Measurements from ENCODE around the gene NPL.

The NPL gene

DNA sequence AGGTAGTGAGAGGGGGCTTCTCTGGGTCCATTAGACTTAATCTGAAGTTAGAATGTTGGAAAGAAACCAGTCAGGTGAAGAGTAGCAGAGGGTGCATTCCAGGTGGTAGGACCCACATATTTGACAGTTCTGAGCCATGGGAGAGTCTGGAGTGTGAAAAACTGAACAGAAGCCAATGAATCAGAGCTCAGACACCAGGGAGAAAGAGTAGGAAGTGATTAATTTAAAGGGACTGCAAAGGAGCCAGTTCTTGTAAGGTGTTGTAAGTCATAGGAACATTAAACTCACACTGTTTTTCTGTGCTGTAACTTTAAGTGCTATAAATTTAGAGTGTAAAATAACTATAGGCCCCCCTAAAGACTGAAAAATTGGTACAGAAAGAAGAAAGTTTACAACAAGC is 43.7 kb downstream of the NPL start:
- no peak overlapping the region for H3K9ac ChIP-seq
- no peak overlapping the region for H2AFZ ChIP-seq
- H3K27me3 ChIP-seq (ENCODE audit: control insufficient read depth, insufficient read depth, low read length), result no peaks in the 10 kb centered on the region
- H3K9me3 ChIP-seq (ENCODE audit: control insufficient read depth, low read length), result no peaks in the 10 kb centered on the region
- H3K4me2 ChIP-seq (ENCODE audit: low read length), result no peak overlapping the region
- no peaks in the 10 kb centered on the region for H3K79me2 ChIP-seq
- no peaks in the 10 kb centered on the region for H3K36me3 ChIP-seq (ENCODE audit: control insufficient read depth, insufficient read depth, low read length)
- no peaks in the 10 kb centered on the region for H3K4me1 ChIP-seq
- no peak for TF ChIP-seq CTCF (IDR thresholded peaks at IDR 0.05)
- no peak overlapping the region for H3K27ac ChIP-seq
- no peak overlapping the region for H3K4me3 ChIP-seq (ENCODE audit: low read depth, low read length)

GRCh38 chr1:182834326-182834725 is 44.8 kb downstream of the NPL start:
- no peaks in the 10 kb centered on the region for H3K27me3 ChIP-seq (ENCODE audit: control insufficient read depth, insufficient read depth, low read length)
- no peaks in the 10 kb centered on the region for H3K36me3 ChIP-seq (ENCODE audit: control insufficient read depth, insufficient read depth, low read length)
- no peak overlapping the region for H3K4me2 ChIP-seq (ENCODE audit: low read length)
- H3K4me3 ChIP-seq (ENCODE audit: low read depth, low read length), result no peak overlapping the region
- TF ChIP-seq CTCF (IDR thresholded peaks at IDR 0.05), result no peak
- H3K9ac ChIP-seq, result no peak overlapping the region
- H3K4me1 ChIP-seq, result no peaks in the 10 kb centered on the region
- no peak overlapping the region for H3K27ac ChIP-seq
- H2AFZ ChIP-seq, result no peak overlapping the region
- no peaks in the 10 kb centered on the region for H3K9me3 ChIP-seq (ENCODE audit: control insufficient read depth, low read length)
- no peaks in the 10 kb centered on the region for H3K79me2 ChIP-seq

GRCh38 chr1:182835806-182836205 is 46.2 kb downstream of the NPL start:
- Histone ChIP-seq H3K27me3 (ENCODE audit: control insufficient read depth, insufficient read depth, low read length) (no peaks in the 10 kb centered on the region), H3K9me3 (ENCODE audit: control insufficient read depth, low read length) (no peaks in the 10 kb centered on the region), H3K9ac (no peak overlapping the region), H3K4me1 (no peaks in the 10 kb centered on the region), H2AFZ (no peak overlapping the region), H3K36me3 (ENCODE audit: control insufficient read depth, insufficient read depth, low read length) (no peaks in the 10 kb centered on the region), H3K79me2 (peaks cover 5% of the 10 kb centered on the region), H3K4me3 (ENCODE audit: low read depth, low read length) (no peak overlapping the region), H3K4me2 (ENCODE audit: low read length) (no peak overlapping the region), H3K27ac (no peak overlapping the region)
- TF ChIP-seq CTCF (IDR thresholded peaks at IDR 0.05), result no peak

DNA sequence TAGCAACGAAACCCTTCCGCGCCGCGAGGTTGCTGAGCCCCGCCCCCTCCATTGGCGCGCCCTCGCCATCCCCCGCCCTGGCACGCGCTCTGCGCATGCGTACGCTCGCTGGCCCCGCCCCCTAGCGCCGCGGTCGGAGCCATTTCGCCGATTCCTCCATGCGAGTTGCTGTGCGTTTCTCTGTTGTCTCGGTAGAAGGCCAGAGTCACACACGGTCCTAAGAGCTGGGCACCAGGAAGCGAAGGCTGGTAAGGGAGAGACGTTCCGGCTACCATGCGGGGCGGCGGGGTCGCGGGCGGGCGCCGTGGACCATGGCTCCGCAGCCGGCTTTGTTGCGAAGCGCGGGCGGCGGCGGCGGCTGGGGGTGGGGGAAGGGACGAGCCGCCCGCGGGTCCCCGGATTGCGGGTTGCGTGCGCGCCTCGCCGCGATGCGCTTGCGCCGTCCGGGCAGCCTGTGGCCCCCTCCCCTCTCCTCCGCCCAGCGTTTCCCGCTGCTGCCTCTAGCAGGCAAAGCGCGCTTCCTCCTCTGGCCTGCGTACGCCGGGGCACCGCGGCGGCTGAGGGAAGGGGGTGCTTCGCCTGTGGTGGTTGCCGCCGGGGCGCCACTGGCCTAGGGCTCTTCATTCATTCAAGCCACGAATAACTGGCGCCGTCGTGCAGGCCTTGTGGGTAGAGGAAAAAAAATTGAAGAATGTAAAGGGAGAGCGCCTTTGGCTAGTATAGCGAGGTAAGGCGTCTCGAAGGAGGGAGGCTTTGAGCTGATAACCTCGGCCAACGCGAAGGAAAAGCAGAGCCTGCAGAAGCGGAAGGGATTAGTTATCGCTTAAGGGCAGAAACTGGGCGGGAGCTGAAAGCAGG is 49.9 kb downstream of the NPL start, which contains the start of gene DHX9:
Gene DHX9, plus strand, starts transcription at position 139 of the 858 bp plus-strand sequence. CDS start 3,220 bp downstream, outside the sequence.
- Histone ChIP-seq H3K4me3 (ENCODE audit: low read depth, low read length) (peak within 1 kb of the TSS; percentile 91), H2AFZ (peak within 1 kb of the TSS; percentile 91), H3K9me3 (ENCODE audit: control insufficient read depth, low read length) (no peaks in the 10 kb centered on the region), H3K27me3 (ENCODE audit: control insufficient read depth, insufficient read depth, low read length) (no peaks in the 10 kb centered on the region), H3K4me1 (no peaks in the 10 kb centered on the region), H3K9ac (no peak within 1 kb of the TSS), H3K27ac (peak within 1 kb of the TSS; percentile 80), H3K79me2 (peaks cover 24% of the 10 kb centered on the region), H3K4me2 (ENCODE audit: low read length) (peak within 1 kb of the TSS; percentile 85), H3K36me3 (ENCODE audit: control insufficient read depth, insufficient read depth, low read length) (no peaks in the 10 kb centered on the region)
- no peak for TF ChIP-seq CTCF (IDR thresholded peaks at IDR 0.05)
